Measurements from ENCODE around the gene OR2J1. TPM values are rescaled to one million over a fixed set of nuclear protein-coding genes. Genes with fewer than 3 reads are reported as not detected.
"Not testable (repeated sequence)": the region's sequence is repeated elsewhere in the genome, so short reads cannot be mapped to it uniquely, and the experiment has no call there.

The OR2J1 gene
- polyA plus RNA-seq (ENCODE audit: low read depth in 6 of 6), result not detected

DNA sequence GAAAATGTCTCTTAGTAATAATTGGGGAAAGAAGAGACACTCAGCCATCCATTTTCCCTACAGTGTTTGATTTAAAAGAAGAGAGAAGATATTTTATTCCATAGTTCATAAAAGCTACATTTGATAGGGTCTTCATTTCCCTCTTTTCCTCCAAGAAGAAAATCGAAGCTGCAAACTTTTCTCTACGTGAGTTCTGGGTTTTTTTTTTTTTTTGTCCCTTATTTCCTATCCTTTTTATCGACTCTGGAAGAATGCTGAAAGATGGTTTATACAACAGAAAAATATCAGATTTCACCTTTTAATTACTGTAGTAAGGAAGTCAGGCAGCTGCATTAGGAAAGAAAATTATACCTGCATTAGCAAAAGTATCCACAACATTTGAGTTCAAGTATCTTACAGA lies at the start of gene OR2J1:
Gene OR2J1 (plus strand): TSS at position 301 of the 400 bp plus-strand sequence. CDS start 1,453 bp downstream, outside the sequence.
- peaks cover 0 to 4% (median 0%) of the 10 kb centered on the region in 7 donors for H3K9me3 Mint-ChIP-seq
- DNase-seq (no peak), ATAC-seq (ENCODE audit: low read depth in 2 of 2) (no peak)
- H3K36me3 Mint-ChIP-seq, result no peaks in the 10 kb centered on the region
- H3K27ac Mint-ChIP-seq, result peak within 1 kb of the TSS in 1 of 6 donors; percentile 22
- peaks cover 11 to 28% (median 20%) of the 10 kb centered on the region in 3 donors for H3K27me3 Mint-ChIP-seq
- H3K4me1 Mint-ChIP-seq, result no peaks in the 10 kb centered on the region
- no peak within 1 kb of the TSS for H3K4me3 Mint-ChIP-seq

DNA sequence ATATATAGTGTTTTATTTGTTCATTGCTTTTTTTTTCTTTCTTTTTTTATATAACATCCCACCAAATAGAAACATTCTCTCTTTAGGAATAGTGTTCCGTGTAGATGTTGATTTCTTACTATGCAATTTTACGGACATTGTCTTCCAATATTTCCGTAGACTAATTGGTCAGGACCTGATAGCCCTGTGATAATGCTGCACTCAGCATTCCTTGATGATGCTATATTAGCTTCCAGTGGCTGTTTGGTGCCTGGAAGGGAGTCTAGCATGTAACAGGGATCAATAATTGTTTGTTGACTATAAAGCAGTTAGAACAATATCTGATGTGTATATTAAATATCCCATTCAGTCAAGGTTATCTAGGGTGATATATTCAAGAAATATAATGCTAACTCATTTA lies 47.6 kb upstream of the OR2J1 start:
- no peak for ATAC-seq (ENCODE audit: low read depth in 2 of 2)
- Mint-ChIP-seq H3K27ac (no peak overlapping the region), H3K9me3 (peaks cover 4 to 30% (median 14%) of the 10 kb centered on the region in 7 donors), H3K4me3 (no peak overlapping the region), H3K4me1 (no peaks in the 10 kb centered on the region), H3K27me3 (peaks cover 17 to 37% (median 24%) of the 10 kb centered on the region in 3 donors), H3K36me3 (peaks cover 0 to 8% of the 10 kb centered on the region in 2 donors)
- DNase-seq, result no peak

DNA sequence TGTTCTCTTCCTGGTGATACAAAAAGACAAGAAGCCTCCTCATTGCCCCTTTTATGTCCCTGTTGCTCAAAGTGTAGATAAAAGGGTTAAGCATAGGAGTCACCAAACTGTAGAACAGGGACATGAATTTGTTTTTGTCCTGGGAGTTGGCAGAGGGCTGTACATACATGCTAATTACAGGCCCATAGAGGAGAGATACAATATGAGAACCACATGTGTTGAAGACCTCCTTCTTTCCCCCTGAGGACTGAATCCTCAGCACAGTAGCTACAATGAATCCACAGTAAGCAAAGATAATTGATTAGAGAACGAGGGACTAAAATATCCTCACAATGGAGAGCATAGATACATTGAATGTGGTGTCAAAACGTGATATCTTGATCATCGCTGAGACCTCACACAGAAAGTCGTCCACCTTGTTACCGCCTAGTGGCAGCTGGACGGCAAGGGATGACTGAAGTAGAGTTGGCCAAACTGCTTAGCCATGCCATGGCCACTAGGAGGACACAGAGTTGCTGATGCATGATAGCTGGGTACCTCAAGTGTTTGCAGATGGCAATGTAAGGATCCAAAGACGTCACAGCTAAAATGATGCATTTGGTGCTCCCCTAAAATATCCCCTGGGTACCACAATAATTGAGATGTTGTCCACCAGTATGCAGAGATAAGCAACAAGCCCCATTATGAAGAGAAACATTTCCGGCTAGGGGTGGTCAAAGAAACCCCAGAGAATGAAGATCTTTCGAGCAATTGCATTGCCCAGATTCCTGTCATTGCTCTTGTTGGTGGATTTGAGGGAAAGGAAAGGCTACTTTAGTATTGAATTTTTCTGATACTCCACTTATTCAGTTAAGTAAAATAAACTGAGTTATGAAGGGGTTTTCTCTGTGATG lies 27.2 kb upstream of the OR2J1 start:
- no peak overlapping the region for H3K4me3 Mint-ChIP-seq
- peaks cover 0 to 18% (median 4%) of the 10 kb centered on the region in 7 donors for H3K9me3 Mint-ChIP-seq
- DNase-seq (no peak), ATAC-seq (ENCODE audit: low read depth in 2 of 2) (peak; percentile 27 to 42)
- no peaks in the 10 kb centered on the region for H3K36me3 Mint-ChIP-seq
- H3K27ac Mint-ChIP-seq, result peak overlapping the region in 1 of 6 donors; percentile 18
- peaks cover 16 to 27% (median 26%) of the 10 kb centered on the region in 3 donors for H3K27me3 Mint-ChIP-seq
- H3K4me1 Mint-ChIP-seq, result no peaks in the 10 kb centered on the region

DNA sequence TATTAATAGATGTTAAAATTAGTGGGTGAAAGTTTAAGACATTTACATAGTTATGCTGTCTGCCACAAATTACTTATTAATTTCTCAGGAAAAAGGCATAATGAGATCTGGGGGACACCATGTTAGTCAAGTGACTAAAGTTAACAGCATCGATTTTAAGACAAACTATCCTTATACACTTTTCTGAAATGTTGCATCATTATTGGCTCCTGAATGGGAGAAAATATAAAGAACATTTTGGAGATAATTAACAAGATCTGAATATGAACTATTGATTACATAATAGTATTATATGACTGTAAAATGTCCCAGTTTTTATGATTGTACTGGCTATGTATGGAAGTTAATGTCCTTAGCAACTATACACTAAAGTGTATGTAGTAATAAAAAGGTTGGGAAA lies 20.1 kb upstream of the OR2J1 start:
- no peak overlapping the region for H3K4me3 Mint-ChIP-seq
- peaks cover 0 to 5% (median 0%) of the 10 kb centered on the region in 7 donors for H3K9me3 Mint-ChIP-seq
- no peaks in the 10 kb centered on the region for H3K4me1 Mint-ChIP-seq
- no peak for DNase-seq
- no peak for ATAC-seq (ENCODE audit: low read depth in 2 of 2)
- H3K27me3 Mint-ChIP-seq, result peaks cover 17 to 27% (median 22%) of the 10 kb centered on the region in 3 donors
- H3K27ac Mint-ChIP-seq, result no peak overlapping the region
- H3K36me3 Mint-ChIP-seq, result no peaks in the 10 kb centered on the region

DNA sequence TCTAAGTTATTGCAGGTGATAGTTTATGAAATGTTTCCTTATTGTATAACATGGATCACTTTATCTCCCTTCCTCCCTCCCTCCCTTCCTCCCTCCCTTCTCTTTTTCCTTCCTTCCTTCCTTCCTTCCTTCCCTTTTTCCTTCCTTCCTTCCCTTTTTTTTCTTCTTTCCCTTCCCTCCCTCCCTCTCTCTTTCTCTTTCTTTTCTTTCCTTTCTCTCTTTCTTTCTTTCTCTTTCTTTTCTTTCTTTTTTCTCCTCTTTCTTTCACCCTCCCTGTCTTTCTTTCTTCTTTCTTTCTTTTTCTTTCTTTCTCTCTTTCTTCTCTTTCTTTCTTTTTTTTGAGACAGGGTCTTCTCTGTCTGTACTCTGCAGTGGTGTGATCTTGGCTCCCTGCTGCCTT lies 18.0 kb upstream of the OR2J1 start:
- Mint-ChIP-seq H3K4me3 (no peak overlapping the region), H3K4me1 (no peaks in the 10 kb centered on the region), H3K27me3 (peaks cover 16 to 30% (median 21%) of the 10 kb centered on the region in 3 donors), H3K9me3 (peaks cover 0 to 5% (median 0%) of the 10 kb centered on the region in 7 donors), H3K36me3 (no peaks in the 10 kb centered on the region), H3K27ac (no peak overlapping the region)
- DNase-seq, result no peak
- no peak for ATAC-seq (ENCODE audit: low read depth in 2 of 2)

DNA sequence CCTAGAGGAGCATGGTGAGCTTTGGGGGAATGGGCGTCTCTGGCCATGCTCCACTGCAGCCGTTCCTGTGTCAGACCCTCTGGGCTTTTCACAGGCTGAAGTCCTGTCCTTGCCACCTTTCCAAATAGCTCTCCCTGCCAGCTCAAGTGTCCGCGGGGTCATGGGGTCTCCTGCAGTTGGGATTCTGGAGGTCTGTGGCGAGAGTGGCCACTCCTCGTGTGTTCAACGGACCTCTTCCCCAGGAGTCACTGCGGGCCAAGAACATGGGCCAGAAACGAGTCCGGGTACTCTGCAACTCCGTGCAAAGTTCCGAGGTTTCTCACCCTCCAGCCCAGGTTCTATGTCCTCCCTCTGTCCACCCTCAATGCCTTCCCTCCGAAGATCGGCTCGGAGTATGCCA lies 16.8 kb upstream of the OR2J1 start:
- Mint-ChIP-seq H3K27ac (peak overlapping the region in 1 of 6 donors; percentile 57), H3K27me3 (peaks cover 23 to 39% (median 28%) of the 10 kb centered on the region in 3 donors), H3K36me3 (no peaks in the 10 kb centered on the region), H3K9me3 (peaks cover 0 to 5% (median 0%) of the 10 kb centered on the region in 7 donors), H3K4me3 (no peak overlapping the region), H3K4me1 (no peaks in the 10 kb centered on the region)
- DNase-seq (no peak), ATAC-seq (ENCODE audit: low read depth in 2 of 2) (no peak)

DNA sequence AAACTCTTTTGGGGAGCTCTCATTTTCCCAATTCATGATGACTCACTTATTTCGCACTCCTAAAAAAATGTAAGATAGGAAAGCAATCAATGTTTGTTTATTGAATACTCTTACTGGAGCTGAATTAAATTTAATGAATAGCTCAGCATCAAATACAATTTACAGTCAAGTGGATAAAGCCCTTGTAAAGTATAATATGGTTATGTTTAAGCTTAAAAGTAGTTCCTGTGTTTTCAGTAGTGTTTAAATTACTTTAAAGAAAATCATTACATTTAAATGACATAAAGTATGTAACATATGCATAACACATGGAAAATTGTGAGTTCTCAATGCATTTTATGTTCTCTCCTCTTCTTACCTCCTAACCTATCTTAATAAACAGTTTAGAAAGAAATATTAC lies 12.1 kb upstream of the OR2J1 start, which contains the start of gene OR2B3:
Gene OR2B3 (minus strand): TSS at position 101 of the 400 bp plus-strand sequence. CDS start 65 bp downstream, at position 36.
- H3K9me3 Mint-ChIP-seq, result peaks cover 0 to 5% (median 0%) of the 10 kb centered on the region in 7 donors
- peaks cover 27 to 36% (median 30%) of the 10 kb centered on the region in 3 donors for H3K27me3 Mint-ChIP-seq
- H3K4me3 Mint-ChIP-seq, result peak within 1 kb of the TSS in 1 of 8 donors; percentile 21
- H3K36me3 Mint-ChIP-seq, result no peaks in the 10 kb centered on the region
- no peak within 1 kb of the TSS for H3K27ac Mint-ChIP-seq
- DNase-seq, result no peak
- no peaks in the 10 kb centered on the region for H3K4me1 Mint-ChIP-seq
- no peak for ATAC-seq (ENCODE audit: low read depth in 2 of 2)

DNA sequence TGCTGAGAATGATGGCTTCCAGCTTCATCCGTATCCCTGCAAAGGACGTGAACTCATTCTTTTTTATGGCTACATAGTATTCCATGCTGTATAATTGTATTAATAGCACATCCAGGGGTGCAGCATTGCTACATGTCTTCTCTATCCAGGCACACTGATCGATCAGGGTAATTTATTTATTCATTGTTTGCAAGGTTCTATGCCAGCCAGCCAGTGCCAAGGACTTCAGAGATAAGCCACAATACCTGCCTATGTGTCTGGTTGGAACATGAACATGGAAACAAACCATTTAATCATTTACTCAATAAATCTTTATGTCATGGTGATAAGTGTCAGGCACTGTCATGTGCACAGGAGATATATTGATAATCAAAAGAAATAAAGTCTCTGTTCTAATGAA lies 6.3 kb upstream of the OR2J1 start:
- H3K4me3 Mint-ChIP-seq, result no peak overlapping the region
- no peak for DNase-seq
- no peaks in the 10 kb centered on the region for H3K36me3 Mint-ChIP-seq
- H3K4me1 Mint-ChIP-seq, result no peaks in the 10 kb centered on the region
- no peak for ATAC-seq (ENCODE audit: low read depth in 2 of 2)
- H3K27ac Mint-ChIP-seq, result no peak overlapping the region
- peaks cover 0 to 2% (median 0%) of the 10 kb centered on the region in 7 donors for H3K9me3 Mint-ChIP-seq
- H3K27me3 Mint-ChIP-seq, result peaks cover 14 to 34% (median 18%) of the 10 kb centered on the region in 3 donors

DNA sequence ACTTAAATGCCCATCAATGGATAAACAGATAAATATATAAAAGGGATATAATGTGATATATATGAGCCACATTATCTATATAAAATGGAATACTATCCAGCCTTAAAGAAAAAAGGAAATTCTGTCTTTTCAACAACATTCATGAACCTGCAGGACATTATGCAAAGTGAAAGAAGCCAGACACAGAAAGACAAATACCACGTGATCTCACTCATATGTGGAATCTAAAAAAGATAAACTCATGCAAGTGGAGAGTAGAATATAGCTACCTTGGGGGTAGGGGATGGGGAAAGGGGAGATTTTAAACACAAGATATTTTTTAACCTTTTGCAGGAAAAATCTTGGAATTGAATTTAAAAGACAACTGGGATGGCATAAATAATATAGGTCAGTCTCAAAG lies 1.5 kb upstream of the OR2J1 start:
- Mint-ChIP-seq H3K9me3 (peaks cover 0 to 4% (median 0%) of the 10 kb centered on the region in 7 donors), H3K27ac (no peak overlapping the region), H3K27me3 (peaks cover 8 to 22% (median 16%) of the 10 kb centered on the region in 3 donors), H3K4me3 (no peak overlapping the region), H3K36me3 (no peaks in the 10 kb centered on the region), H3K4me1 (no peaks in the 10 kb centered on the region)
- ATAC-seq (ENCODE audit: low read depth in 2 of 2) (no peak), DNase-seq (no peak)

DNA sequence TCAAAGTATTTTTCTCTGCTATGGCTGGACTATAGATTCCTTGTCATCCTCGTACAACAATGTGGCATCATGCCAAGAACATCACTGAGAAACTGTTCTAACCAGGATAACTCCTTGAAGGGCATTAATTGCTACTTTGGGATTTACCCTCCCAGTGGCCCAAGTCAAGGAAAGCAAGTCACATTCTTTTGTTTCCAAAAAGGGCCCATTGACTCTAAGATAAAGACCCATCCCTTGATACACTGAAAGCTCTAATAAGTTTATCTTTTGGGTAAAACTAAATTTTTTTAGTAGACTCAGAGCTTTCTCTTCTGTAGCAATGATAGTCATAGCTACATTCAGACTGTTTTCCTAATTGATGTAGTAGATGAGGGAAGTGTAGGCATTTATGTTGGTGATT lies 8.5 kb downstream of the OR2J1 start, which contains the start of gene OR2J3:
Gene OR2J3 (plus strand): TSS at position 301 of the 400 bp plus-strand sequence. CDS start 3,833 bp downstream, outside the sequence.
- Mint-ChIP-seq H3K4me1 (no peaks in the 10 kb centered on the region), H3K36me3 (no peaks in the 10 kb centered on the region), H3K27me3 (peaks cover 19 to 40% (median 30%) of the 10 kb centered on the region in 3 donors), H3K4me3 (no peak within 1 kb of the TSS), H3K27ac (peak within 1 kb of the TSS in 1 of 6 donors; percentile 0), H3K9me3 (peaks cover 0 to 4% (median 0%) of the 10 kb centered on the region in 7 donors)
- ATAC-seq (ENCODE audit: low read depth in 2 of 2), result no peak
- no peak for DNase-seq

DNA sequence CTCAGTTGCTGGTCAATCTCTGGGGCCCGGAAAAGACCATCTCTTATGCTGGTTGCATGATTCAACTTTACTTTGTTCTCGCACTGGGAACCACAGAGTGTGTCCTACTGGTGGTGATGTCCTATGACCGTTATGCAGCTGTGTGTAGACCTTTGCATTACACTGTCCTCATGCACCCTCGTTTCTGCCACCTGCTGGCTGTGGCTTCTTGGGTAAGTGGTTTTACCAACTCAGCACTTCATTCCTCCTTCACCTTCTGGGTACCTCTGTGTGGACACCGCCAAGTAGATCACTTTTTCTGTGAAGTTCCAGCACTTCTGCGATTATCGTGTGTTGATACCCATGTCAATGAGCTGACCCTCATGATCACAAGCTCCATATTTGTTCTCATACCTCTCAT lies 12.8 kb downstream of the OR2J1 start:
- no peaks in the 10 kb centered on the region for H3K9me3 Mint-ChIP-seq
- no peak overlapping the region for H3K27ac Mint-ChIP-seq
- no peaks in the 10 kb centered on the region for H3K4me1 Mint-ChIP-seq

DNA sequence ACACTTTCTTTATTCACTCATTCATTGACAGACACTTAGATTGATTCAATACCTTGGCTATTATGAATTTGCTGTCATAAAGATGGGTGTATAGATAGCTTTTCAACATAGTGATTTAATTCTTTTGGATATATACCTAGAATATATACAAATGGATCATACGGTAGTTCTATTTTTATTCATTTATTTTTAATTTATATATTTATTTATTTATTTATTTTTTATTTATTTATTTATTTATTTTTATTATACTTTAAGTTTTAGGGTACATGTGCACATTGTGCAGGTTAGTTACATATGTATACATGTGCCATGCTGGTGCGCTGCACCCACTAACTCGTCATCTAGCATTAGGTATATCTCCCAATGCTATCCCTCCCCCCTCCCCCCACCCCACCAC lies 15.7 kb downstream of the OR2J1 start:
- not testable (repeated sequence) for H3K9me3 Mint-ChIP-seq; H3K4me3 Mint-ChIP-seq; H3K36me3 Mint-ChIP-seq; ATAC-seq (ENCODE audit: low read depth in 2 of 2); DNase-seq; H3K27ac Mint-ChIP-seq; H3K4me1 Mint-ChIP-seq
- H3K27me3 Mint-ChIP-seq, result peaks cover 11 to 49% (median 27%) of the 10 kb centered on the region in 3 donors

More for the DNA sequence above, 12.8 kb downstream of the OR2J1 start:
- ATAC-seq (ENCODE audit: low read depth in 2 of 2) (no peak), DNase-seq (no peak)
- H3K27me3 Mint-ChIP-seq, result peaks cover 14 to 31% (median 21%) of the 10 kb centered on the region in 3 donors
- H3K4me3 Mint-ChIP-seq, result no peak overlapping the region
- no peaks in the 10 kb centered on the region for H3K36me3 Mint-ChIP-seq

DNA sequence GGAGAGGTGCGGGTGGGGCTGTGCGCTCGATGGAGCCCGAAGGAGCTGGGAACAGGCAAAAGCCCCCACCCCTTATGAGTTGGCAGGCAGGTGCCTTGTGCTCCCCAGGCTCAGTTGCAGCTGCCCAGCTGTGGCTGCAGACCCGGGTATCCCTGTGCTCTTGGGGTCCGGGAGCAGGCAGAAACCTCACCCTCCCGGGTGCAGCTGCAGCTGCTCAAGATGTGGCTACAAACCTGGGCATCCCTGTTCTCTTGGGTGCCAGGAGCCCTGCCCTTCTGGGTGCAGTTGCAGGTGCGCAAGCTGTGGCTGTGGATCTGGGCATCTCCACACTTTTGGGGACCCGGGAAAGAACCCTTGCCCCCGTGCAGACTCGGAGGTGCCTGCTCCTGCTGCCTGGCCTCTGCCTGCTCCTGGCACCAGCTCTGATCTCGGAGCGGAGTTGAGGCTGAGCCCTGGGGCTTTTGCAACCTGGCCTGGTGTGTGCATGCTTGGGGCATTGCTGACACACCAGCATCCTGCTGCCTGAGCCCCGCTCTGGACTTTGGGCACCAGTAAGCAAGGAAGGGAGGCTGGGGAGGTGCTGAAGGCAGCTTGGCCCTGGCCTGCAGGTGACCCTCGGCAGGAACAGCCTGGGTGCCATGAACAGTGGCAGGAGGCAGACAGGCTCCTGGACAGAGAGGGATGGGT lies 30.2 kb downstream of the OR2J1 start:
- H3K27me3 Mint-ChIP-seq, result peaks cover 19 to 25% (median 22%) of the 10 kb centered on the region in 3 donors
- H3K4me1 Mint-ChIP-seq, result no peaks in the 10 kb centered on the region
- H3K36me3 Mint-ChIP-seq, result no peaks in the 10 kb centered on the region
- H3K27ac Mint-ChIP-seq, result no peak overlapping the region
- ATAC-seq (ENCODE audit: low read depth in 2 of 2), result no peak
- DNase-seq, result no peak
- no peaks in the 10 kb centered on the region for H3K9me3 Mint-ChIP-seq
- no peak overlapping the region for H3K4me3 Mint-ChIP-seq

Measured in naive B cell (primary cell).